Neural crest cell (in vitro differentiated cells): Measurements from ENCODE around the gene GAPVD1. TPM values are rescaled to one million over a fixed set of nuclear protein-coding genes. Genes with fewer than 3 reads are reported as not detected.
A peak's percentile ranks its signal among the peaks of the same experiment; 100 is the strongest.

Source experiments
- DNase-seq: peaks from one replicate; pipeline ENCODE4 v3.0.0; 2021; ENCODE audit warnings: low read depth, mixed read lengths, low spot score
- H3K27ac Mint-ChIP-seq: one replicate; pipeline ENCODE4 v1.8.0; 2021; ENCODE audit warnings: mild to moderate bottlenecking, mixed read lengths; ENCODE audit not compliant: unreplicated experiment
- H3K27me3 Mint-ChIP-seq: 2 replicates; pipeline ENCODE4 v1.8.0; 2021; ENCODE audit warnings: low read depth, mild to moderate bottlenecking, mixed read lengths
- H3K36me3 Mint-ChIP-seq: 2 replicates; pipeline ENCODE4 v1.8.0; 2021; ENCODE audit warnings: low read depth, mild to moderate bottlenecking, mixed read lengths
- H3K4me1 Mint-ChIP-seq: 2 replicates; pipeline ENCODE4 v1.8.0; 2021; ENCODE audit warnings: mixed read lengths
- H3K4me3 Mint-ChIP-seq: one replicate; pipeline ENCODE4 v1.8.0; 2021; ENCODE audit warnings: mild to moderate bottlenecking, mixed read lengths
- H3K9me3 Mint-ChIP-seq: 2 replicates; pipeline ENCODE4 v1.8.0; 2021; ENCODE audit warnings: mixed read lengths
- CTCF ChIP-seq: fragments of 200-600 bp; sonication (generic); conservative IDR thresholded peaks from 2 replicates; pipeline ENCODE4 v1.5.0; 2021; ENCODE audit warnings: antibody characterized with exemption, mild to moderate bottlenecking
- total RNA-seq: library from RNA; stranded (reverse); gene quantifications from 2 replicates; pipeline ENCODE4 v1.2.1, GENCODE V29; 2021

GAPVD1 gene
- total RNA-seq, 1 donor from 2014 or later, result 41.3 TPM

GRCh38 chr9:125377584-125378250, 116.1 kb downstream of the GAPVD1 start:
- no peak overlapping the region for H3K4me3 Mint-ChIP-seq
- H3K27ac Mint-ChIP-seq, result peak overlapping the region; percentile 71
- peaks cover 12% of the 10 kb centered on the region for H3K27me3 Mint-ChIP-seq
- no peaks in the 10 kb centered on the region for H3K9me3 Mint-ChIP-seq
- no peak for TF ChIP-seq CTCF
- DNase-seq, result no peak
- H3K4me1 Mint-ChIP-seq, result peaks cover 8% of the 10 kb centered on the region
- no peaks in the 10 kb centered on the region for H3K36me3 Mint-ChIP-seq

GRCh38 chr9:125378778-125379177, 117.2 kb downstream of the GAPVD1 start:
- no peak for DNase-seq
- TF ChIP-seq CTCF, result no peak
- Mint-ChIP-seq H3K9me3 (no peaks in the 10 kb centered on the region), H3K4me3 (no peak overlapping the region), H3K36me3 (no peaks in the 10 kb centered on the region), H3K27me3 (peaks cover 11% of the 10 kb centered on the region), H3K27ac (no peak overlapping the region), H3K4me1 (peaks cover 8% of the 10 kb centered on the region)

- H3K9me3 Mint-ChIP-seq, result no peaks in the 10 kb centered on the region
- peaks cover 7% of the 10 kb centered on the region for H3K4me1 Mint-ChIP-seq
- TF ChIP-seq CTCF, result no peak
- H3K27me3 Mint-ChIP-seq, result peaks cover 6% of the 10 kb centered on the region
- H3K4me3 Mint-ChIP-seq, result no peak overlapping the region
- no peaks in the 10 kb centered on the region for H3K36me3 Mint-ChIP-seq
- H3K27ac Mint-ChIP-seq, result no peak overlapping the region
- DNase-seq, result no peak
Measured at GRCh38 chr9:125379208-125379607, 117.6 kb downstream of the GAPVD1 start.

- Mint-ChIP-seq H3K9me3 (no peaks in the 10 kb centered on the region), H3K27me3 (no peaks in the 10 kb centered on the region), H3K4me3 (no peak overlapping the region), H3K27ac (no peak overlapping the region), H3K36me3 (no peaks in the 10 kb centered on the region), H3K4me1 (no peaks in the 10 kb centered on the region)
- TF ChIP-seq CTCF, result no peak
- no peak for DNase-seq
Measured at GRCh38 chr9:125380406-125380805, 118.8 kb downstream of the GAPVD1 start.

- Mint-ChIP-seq H3K4me1 (peaks cover 10% of the 10 kb centered on the region), H3K36me3 (no peaks in the 10 kb centered on the region), H3K27ac (no peak overlapping the region), H3K27me3 (no peaks in the 10 kb centered on the region), H3K4me3 (no peak overlapping the region), H3K9me3 (no peaks in the 10 kb centered on the region)
- TF ChIP-seq CTCF, result no peak
- DNase-seq, result no peak
Measured at GRCh38 chr9:125387861-125388524, 126.4 kb downstream of the GAPVD1 start.
